GM12892 (cell line): Measurements from ENCODE around the gene SLC39A1. TPM values are rescaled to one million over a fixed set of nuclear protein-coding genes. Genes with fewer than 3 reads are reported as not detected.
A peak's percentile ranks its signal among the peaks of the same experiment; 100 is the strongest.
"Not testable (repeated sequence)": the region's sequence is repeated elsewhere in the genome, so short reads cannot be mapped to it uniquely, and the experiment has no call there.

Source experiments
- DNase-seq: peaks from one replicate; pipeline ENCODE4 v3.0.0; 2011; ENCODE audit not compliant: insufficient read length
- FAIRE-seq: peaks from 2 replicates; lab custom pipeline; 2011; peaks lifted over from hg19 to GRCh38; lab: Jason Lieb, UNC
- POLR2A ChIP-seq: IDR thresholded peaks from 2 replicates; pipeline ENCODE4 v1.6.1; 2011; ENCODE audit warnings: low read depth, low read length, control low read depth
- POLR2AphosphoS5 ChIP-seq: IDR thresholded peaks from 2 replicates; pipeline ENCODE4 v1.6.1; 2011; ENCODE audit warnings: low read depth, low read length, control low read depth
- TAF1 ChIP-seq: IDR thresholded peaks from 2 replicates; pipeline ENCODE4 v1.6.1; 2011; ENCODE audit warnings: low read depth, mild to moderate bottlenecking, control low read depth, low read length, borderline replicate concordance
- polyA plus RNA-seq: library from polyadenylated mRNA; unstranded; fragments of >200 nt; gene quantifications from one replicate; pipeline ENCODE4 v1.2.1, GENCODE V29; 2012; ENCODE audit warnings: missing spikeins, inconsistent platforms; ENCODE audit not compliant: missing spikeins

The SLC39A1 gene
- polyA plus RNA-seq, result 53.2 TPM

GRCh38 chr1:153963030-153963849, at the start of gene SLC39A1:
TSS of gene SLC39A1 (minus strand) at chr1:153963537. CDS start at chr1:153962715, 822 bp downstream.
- FAIRE-seq, result peak; percentile 91
- peak; percentile 90 for DNase-seq
- TF ChIP-seq POLR2AphosphoS5 (no peak; the same call in none of the 2 replicates), TAF1 (peak; percentile 51; the same call in 1 of the 2 replicates), POLR2A (peak; percentile 81)

- DNase-seq, FAIRE-seq: not testable (repeated sequence)
These were observed 49.2 kb upstream of the SLC39A1 start for GRCh38 chr1:154012543-154012942.

- FAIRE-seq (no peak), DNase-seq (no peak)
- TF ChIP-seq POLR2AphosphoS5 (no peak), TAF1 (no peak), POLR2A (no peak)
These were observed 48.8 kb upstream of the SLC39A1 start for GRCh38 chr1:154012129-154012528.

GRCh38 chr1:154006136-154006535, 42.8 kb upstream of the SLC39A1 start:
- TF ChIP-seq TAF1 (no peak), POLR2A (no peak), POLR2AphosphoS5 (no peak)
- no peak for DNase-seq
- FAIRE-seq, result no peak

- no peak for DNase-seq
- TF ChIP-seq POLR2AphosphoS5 (no peak), TAF1 (no peak), POLR2A (no peak)
- no peak for FAIRE-seq
These were observed 37.1 kb upstream of the SLC39A1 start for GRCh38 chr1:154000420-154000819.

GRCh38 chr1:153996882-153997281, 33.5 kb upstream of the SLC39A1 start:
- not testable (repeated sequence) for DNase-seq, FAIRE-seq

- TF ChIP-seq TAF1 (no peak), POLR2AphosphoS5 (0 out of 2 replicates have a peak, but pooled peaks have one; percentile 23)
- DNase-seq (no peak), FAIRE-seq (no peak)
These were observed 32.3 kb upstream of the SLC39A1 start for GRCh38 chr1:153995640-153996039.

- TF ChIP-seq POLR2AphosphoS5 (no peak), TAF1 (no peak), POLR2A (no peak)
- FAIRE-seq (no peak), DNase-seq (no peak)
These were observed 31.9 kb upstream of the SLC39A1 start for GRCh38 chr1:153995202-153995601.

- DNase-seq, result no peak
- TF ChIP-seq POLR2AphosphoS5 (no peak), POLR2A (no peak), TAF1 (no peak)
- no peak for FAIRE-seq
These were observed 28.5 kb upstream of the SLC39A1 start for GRCh38 chr1:153991806-153992205.

- FAIRE-seq (no peak), DNase-seq (no peak)
- TF ChIP-seq POLR2AphosphoS5, result no peak
- no peak for TF ChIP-seq POLR2A
These were observed 27.9 kb upstream of the SLC39A1 start for GRCh38 chr1:153991151-153991630.

- DNase-seq, result peak; percentile 78
- peak; percentile 93 for FAIRE-seq
- TF ChIP-seq POLR2AphosphoS5 (peak; percentile 100), POLR2A (peak; percentile 100), TAF1 (peak; percentile 99)
These were observed 27.3 kb upstream of the SLC39A1 start, which contains the start of gene RPS27 for GRCh38 chr1:153990468-153991150. TSS of gene RPS27 (plus strand) at chr1:153990762. CDS start at chr1:153990797, 35 bp downstream.

- FAIRE-seq (no peak), DNase-seq (no peak)
- TF ChIP-seq POLR2AphosphoS5, result no peak
- TF ChIP-seq TAF1, result no peak
- TF ChIP-seq POLR2A, result no peak
These were observed 24.3 kb upstream of the SLC39A1 start for GRCh38 chr1:153987621-153988020.
